Fibroblast of skin of right quadriceps (primary cell): Measurements from ENCODE around the gene AMER2.
"Not testable (repeated sequence)": the region's sequence is repeated elsewhere in the genome, so short reads cannot be mapped to it uniquely, and the experiment has no call there.

Experiments used
- DNase-seq: peaks from one replicate; pipeline ENCODE4 v3.0.0-alpha.2; 2013

AMER2 gene

GRCh38 chr13:25180775-25181537 lies 8.9 kb upstream of the AMER2 start:
- no peak for DNase-seq

- no peak for DNase-seq
Measured at GRCh38 chr13:25179832-25180774, 8.0 kb upstream of the AMER2 start.

- DNase-seq: no peak
Measured at GRCh38 chr13:25179011-25179410, 6.9 kb upstream of the AMER2 start.

- DNase-seq: no peak
Measured at GRCh38 chr13:25178070-25178469, 6.0 kb upstream of the AMER2 start.

GRCh38 chr13:25177636-25178035 lies 5.5 kb upstream of the AMER2 start:
- DNase-seq: no peak

- no peak for DNase-seq
Measured at GRCh38 chr13:25177012-25177411, 4.9 kb upstream of the AMER2 start.

- no peak for DNase-seq
Measured at GRCh38 chr13:25175431-25175830, 3.3 kb upstream of the AMER2 start.

- DNase-seq: no peak
Measured at GRCh38 chr13:25175026-25175425, 2.9 kb upstream of the AMER2 start.

- DNase-seq: no peak
Measured at GRCh38 chr13:25174304-25174703, 2.2 kb upstream of the AMER2 start.

- DNase-seq: no peak
Measured at GRCh38 chr13:25172303-25172630, 179 bp upstream of the AMER2 start.

- DNase-seq: no peak
Measured at GRCh38 chr13:25171170-25171516, 945 bp downstream of the AMER2 start.

GRCh38 chr13:25170554-25171111 lies 1.5 kb downstream of the AMER2 start:
- DNase-seq: no peak

GRCh38 chr13:25169951-25170553 lies 2.0 kb downstream of the AMER2 start:
- DNase-seq: no peak

GRCh38 chr13:25169356-25169755 lies 2.7 kb downstream of the AMER2 start:
- no peak for DNase-seq

- DNase-seq: no peak
Measured at GRCh38 chr13:25168790-25169189, 3.3 kb downstream of the AMER2 start.

- DNase-seq: no peak
Measured at GRCh38 chr13:25167382-25168174, 4.5 kb downstream of the AMER2 start.

- DNase-seq: no peak
Measured at GRCh38 chr13:25166306-25166705, 5.8 kb downstream of the AMER2 start.

GRCh38 chr13:25165663-25166062 lies 6.4 kb downstream of the AMER2 start:
- no peak for DNase-seq

- not testable (repeated sequence) for DNase-seq
Measured at GRCh38 chr13:25165163-25165562, 6.9 kb downstream of the AMER2 start.

- no peak for DNase-seq
Measured at GRCh38 chr13:25157681-25158080, 14.4 kb downstream of the AMER2 start.

GRCh38 chr13:25153736-25154135 lies 18.4 kb downstream of the AMER2 start:
- DNase-seq: no peak

- no peak for DNase-seq
Measured at GRCh38 chr13:25151626-25152195, 20.4 kb downstream of the AMER2 start.
